Activated CD8-positive, alpha-beta memory T cell treated with anti-CD3 and anti-CD28 coated beads, Interleukin-2, amount 50 U/mL, for 1 hour (primary cell): ENCODE measurements around the gene ALPG.
"Not testable (repeated sequence)": the region's sequence is repeated elsewhere in the genome, so short reads cannot be mapped to it uniquely, and the experiment has no call there.

Experiments used
- DNase-seq: peaks from one replicate; pipeline ENCODE4 v3.0.0-alpha.2; 2020; ENCODE audit errors: extremely low read depth

ALPG gene

DNA sequence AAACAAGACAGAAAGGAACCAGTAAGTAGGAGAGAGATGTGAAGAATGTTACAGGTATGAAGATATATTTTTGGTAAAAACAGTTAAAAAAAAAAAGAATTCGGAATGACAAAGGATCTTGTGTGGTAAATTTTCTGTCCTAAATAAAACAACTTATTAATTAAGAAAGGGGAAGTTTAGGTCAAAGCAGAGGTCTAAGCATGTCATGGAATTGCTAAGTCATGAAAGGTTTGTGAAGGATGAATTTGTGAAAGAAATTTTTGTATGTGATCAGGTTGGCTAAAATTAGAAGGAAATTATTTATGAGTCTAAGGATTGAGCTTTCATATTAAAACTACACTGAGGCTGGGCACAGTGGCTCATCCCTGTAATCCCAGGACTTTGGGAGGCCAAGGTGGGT is 11.1 kb upstream of the ALPG start:
- DNase-seq: no peak

DNA sequence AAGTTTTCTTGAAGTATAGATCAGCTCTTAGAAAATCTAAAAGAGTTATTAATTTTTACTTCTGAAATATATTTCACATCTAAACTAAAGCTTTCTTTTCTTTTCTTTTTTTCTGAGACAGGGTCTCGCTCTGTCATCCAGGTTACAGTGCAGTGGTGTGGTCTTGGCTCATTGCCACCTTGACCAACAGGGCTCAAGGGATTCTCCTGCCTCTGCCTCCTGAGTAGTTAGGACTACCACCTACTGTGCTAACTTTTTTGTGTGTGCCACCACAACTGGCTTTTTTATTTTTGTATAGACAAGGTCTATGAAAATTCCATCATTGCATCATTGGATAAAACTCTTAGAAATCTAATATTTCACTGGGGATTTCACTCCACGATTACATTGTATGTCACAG is 10.0 kb upstream of the ALPG start:
- no peak for DNase-seq

DNA sequence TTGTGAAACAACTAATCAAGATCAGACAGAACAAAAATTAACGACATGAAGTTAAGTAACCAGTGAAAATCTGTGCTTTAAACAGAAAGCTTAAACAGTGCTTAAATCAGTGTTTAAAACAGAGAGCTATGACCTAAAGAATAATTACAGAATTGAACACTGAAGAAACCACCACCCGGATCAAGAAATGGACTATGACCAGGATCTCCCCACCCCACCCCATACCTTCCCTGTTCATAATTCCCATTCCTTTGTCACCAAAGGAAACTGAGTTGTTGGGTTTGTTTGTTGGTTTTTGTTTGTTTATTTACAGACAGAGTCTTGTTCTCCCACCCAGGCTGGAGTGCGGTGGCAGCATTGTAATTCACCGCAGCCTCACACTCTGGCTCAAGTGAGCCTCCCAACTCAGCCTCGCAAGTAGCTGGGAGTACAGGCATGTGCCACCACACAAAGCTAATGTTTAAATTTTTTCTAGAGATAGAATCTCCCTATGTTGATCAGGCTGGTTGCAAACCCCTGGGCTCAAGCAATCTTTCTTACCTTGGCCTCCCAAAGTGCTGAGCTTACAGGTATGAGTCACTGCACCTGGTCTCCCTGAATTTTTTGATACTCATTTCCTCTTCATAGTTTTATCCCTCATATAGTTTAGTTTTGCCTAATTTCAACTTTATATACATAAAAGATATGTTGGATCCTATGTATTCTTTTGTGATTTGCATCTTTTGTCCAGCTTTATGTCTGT is 8.2 kb upstream of the ALPG start:
- no peak for DNase-seq

DNA sequence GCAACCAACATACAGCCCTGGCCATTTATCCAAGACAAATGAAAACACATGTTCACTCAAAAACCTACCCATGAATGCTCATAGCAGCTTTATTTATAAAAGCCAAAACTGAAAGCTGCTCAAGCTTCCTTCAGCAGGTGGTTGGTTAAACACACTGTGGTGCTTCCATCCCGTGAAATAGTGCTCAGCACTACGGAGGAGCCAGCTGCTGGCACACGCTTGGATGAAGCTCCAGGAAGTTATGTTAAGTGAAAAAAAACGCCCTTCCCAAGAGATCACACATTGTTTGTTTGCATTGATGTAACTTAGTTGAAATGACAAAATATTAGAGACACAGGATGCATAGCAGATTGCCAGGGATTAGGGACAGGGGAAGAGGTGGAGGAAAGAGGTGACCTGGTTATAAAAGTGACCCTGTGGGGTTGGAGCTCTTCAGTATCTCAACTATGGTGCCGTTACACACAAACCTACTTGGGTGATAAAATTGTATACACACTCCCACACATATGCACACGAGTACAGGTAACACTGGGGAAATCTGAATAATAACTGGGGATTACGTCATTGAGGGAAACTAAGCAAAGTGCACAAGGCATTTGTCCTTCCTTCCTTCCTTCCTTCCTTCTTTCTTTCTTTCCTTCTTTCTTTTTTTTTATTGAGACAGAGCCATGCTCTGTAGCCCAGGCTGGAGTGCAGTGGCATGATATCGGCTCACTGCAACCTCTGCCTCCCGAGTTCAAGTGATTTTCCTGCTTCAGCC is 6.2 kb upstream of the ALPG start:
- no peak for DNase-seq

DNA sequence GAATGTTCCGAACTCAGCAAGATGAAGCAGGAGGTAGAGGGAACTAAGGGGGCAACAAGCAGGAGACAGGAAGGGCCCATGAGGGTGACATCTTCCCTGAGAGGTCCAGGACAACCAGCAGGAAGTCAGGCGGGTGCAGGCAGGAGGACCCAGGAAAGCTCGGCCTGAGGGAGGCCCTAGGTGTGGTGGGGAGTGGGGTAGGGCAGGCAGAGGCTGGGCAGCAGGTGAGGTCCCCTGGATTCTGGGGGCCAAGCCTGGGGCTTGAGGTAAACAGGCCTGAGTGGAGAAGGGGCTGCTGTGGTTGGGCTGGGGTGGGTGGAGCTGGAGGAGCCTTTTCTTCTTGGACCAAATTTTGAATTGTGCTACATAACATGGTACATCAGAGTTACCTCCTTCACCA is 4.1 kb upstream of the ALPG start:
- no peak for DNase-seq

DNA sequence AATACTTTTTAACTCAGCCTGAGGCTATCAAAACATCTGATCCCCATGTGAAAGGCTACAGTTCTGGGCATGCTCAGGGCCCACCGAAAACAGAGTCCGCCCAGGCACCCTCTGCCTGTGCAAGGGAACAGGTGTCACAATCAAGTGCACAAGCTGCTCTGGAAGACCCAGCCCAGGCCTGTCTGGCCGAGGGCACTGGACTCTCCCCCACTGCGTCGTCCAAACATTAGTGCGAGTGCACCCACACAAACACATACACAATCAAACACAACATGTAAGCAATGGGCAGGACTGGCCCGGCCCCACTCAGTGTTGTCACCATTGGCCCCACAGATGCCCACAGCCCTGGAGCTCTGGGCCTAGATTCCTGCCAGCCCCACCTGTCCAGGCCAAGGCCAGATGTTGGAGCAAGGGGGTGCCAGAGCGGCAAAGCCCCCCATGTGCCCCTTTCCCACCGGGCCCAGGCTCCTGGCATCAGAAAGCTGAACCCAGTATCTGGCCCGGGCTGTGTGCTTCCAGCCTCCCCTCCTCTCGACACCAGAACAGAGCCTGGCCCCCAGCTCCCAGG is 617 bp upstream of the ALPG start:
- DNase-seq: no peak

DNA sequence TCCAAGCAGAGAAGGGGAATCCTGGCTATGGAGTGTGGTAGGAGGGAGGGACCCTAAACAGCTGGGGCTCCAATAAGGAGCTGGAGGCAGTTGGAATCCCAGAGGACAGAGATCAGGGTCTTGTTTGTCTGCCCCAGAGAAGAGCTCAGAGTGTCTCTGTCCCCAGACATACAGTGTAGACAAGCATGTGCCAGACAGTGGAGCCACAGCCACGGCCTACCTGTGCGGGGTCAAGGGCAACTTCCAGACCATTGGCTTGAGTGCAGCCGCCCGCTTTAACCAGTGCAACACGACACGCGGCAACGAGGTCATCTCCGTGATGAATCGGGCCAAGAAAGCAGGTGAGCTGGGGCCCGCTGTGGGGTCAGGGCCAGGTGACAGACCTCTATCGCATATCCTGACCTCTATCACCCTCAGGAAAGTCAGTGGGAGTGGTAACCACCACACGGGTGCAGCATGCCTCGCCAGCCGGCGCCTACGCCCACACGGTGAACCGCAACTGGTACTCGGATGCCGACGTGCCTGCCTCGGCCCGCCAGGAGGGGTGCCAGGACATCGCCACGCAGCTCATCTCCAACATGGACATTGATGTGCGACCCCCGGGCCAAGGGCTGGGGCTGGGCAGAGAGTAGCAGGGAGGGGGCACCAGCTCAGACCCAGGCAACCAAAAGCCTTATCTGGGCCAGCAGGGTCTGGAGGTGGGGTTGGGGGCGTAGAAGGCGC is 945 bp downstream of the ALPG start:
- DNase-seq: not testable (repeated sequence)

DNA sequence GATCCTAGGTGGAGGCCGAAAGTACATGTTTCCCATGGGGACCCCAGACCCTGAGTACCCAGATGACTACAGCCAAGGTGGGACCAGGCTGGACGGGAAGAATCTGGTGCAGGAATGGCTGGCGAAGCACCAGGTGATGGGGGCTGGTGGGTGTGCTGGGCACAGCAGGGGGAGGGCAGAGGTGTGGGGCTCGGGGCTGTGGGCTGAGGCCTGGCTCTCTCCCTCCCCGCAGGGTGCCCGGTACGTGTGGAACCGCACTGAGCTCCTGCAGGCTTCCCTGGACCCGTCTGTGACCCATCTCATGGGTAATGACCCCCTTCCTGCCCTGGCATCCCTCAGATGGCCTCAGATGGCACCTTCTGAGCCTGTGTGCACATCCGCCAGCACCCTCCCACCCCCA is 1.6 kb downstream of the ALPG start:
- DNase-seq: not testable (repeated sequence)

DNA sequence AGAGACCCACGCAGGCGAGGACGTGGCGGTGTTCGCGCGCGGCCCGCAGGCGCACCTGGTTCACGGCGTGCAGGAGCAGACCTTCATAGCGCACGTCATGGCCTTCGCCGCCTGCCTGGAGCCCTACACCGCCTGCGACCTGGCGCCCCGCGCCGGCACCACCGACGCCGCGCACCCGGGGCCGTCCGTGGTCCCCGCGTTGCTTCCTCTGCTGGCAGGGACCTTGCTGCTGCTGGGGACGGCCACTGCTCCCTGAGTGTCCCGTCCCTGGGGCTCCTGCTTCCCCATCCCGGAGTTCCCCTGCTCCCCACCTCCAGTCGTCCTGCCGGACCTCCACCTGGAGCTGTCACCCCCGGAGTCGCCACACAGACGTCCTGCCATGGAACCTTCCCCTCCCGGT is 3.0 kb downstream of the ALPG start:
- not testable (repeated sequence) for DNase-seq

DNA sequence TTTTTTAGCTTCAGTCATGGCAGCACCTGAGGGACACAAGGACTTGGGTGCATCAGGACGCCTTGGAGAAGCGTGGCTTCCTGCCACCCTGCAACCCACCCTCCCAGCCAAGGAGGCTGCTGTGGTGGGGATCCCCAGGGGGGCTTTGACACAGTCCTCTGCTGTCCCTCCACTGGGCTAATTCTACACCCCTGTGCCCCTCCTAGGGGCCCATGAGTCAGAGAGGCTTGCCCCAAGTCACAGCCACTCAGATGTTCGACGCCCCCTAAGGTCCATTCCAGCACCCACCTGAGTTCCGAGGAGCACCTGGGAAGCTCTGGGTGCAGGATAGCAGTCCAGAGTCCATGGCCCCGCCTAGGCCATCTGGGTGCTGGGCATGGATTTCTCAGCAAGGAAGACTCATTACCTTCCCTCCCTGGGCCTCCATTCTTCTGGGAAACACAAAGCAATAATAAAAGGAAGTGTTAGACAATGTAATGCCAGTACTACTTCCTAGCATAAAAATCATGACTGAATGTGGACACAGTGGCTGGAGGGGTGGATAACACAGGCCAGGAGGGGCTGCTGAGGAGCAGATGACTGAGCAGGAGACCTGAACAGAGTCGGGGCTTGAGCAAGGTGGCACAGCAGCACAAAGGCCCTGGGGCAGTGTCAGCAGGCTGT is 3.7 kb downstream of the ALPG start:
- no peak for DNase-seq

DNA sequence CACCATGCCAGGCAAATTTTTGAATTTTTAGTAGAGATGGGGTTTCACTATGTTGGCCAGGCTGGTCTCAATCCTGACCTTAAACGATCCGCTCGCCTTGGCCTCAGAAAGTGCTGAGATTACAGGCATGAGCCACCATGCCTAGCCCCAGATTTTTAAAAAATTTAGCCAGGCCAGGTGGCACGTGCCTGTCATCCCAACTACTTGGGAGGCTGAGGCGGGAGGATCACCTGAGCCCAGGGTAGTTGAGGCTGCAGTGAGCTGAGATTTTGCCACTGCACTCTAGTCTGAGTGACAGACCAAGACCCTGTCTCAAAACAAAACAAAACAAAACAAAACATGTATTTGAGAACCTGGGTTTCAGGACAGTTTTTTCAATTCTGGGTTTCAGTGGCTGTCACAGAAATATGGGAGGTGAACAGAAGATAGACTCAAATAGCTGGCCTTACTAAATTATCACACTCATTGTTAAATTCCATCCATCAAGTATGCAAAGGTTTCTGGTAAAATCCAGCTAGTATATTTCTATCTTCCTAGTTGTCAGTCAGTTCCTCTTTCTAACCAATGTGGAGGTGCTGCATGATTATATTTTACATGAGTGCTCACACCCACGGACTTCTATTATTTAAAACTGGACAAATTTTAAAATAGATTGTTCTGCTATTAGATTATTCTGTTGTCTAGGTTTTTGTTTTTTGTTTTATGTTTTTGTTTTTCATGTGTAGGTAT is 5.4 kb downstream of the ALPG start:
- DNase-seq: no peak

DNA sequence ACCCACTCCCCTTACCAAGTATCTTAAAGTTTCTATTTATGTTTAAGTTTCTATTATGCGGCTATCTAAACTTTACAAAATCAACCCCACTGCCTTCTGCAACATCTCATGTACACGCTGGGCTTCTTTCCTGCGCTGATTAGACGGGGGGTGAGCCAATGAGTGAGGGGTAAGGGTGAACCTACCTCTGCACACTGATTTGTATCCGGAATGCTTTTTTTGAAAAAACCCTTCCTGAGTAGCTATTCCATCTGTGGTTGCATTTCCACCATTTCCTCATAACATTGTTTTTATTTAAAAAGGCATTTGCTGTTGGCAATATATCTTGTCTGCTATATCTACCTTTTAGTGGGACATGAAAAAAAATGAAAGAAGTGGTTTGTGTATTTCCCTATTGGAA is 6.3 kb downstream of the ALPG start:
- no peak for DNase-seq

DNA sequence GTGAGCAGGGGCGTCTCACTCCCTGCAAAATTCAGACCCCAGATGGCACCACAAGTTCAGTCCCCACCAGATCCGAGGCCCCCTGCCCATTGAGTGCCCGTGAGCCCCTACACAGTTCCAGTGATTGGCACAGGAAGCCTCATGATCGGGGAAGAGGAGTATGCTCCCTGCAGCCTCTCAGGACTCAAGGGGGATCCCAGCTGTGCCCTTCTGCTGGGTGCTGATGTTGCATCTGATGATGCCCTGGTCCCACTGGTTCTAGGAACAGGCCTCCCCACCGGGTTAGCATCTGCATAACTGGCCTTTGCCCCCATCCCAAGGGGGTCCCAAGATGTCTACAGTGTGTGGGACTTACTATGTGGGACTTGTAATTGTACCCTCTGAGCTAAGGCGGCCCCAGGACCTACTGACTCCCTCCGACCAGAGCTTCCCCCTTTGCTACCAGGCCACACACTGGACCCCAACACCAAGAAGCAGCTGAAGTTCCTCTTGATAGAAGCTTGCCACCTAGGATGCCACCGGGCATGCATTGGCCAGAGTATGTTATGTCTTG is 8.6 kb downstream of the ALPG start:
- no peak for DNase-seq

DNA sequence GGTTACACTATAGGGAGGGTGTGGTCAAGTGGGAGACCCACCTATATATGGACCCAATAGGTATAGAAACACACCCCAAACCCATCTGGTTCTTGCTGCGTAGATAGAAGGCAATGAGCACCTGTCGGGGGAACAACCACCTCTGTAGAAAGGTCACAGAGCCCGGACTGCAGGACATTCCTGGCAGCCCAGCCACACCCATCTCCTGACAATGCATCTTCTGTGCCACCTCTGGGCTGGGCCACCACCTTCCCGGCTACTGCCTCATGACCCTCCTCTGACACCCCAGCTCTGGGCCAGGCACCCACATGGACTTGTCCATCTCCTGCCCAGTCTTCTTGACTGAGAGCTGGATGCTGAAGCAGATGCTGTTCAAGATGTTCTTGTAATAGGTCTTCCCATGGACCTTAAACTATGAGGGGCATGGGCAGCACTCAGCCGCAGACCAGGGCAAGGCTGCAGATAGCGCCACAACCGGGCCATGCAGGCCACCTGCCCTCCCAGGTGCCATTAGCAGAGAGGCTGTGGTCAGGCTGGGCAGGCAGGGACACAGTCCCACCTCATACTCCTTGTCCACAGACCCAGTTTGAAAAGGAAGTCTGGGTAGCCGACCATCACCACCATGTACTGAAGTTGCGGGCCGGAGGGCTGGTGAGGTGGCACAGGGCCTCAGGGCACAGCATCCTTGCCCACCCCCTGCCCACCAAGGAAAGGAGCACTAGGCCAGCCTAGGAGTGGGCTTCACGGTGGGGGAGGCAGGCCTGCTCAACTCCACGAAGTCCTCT is 9.3 kb downstream of the ALPG start:
- no peak for DNase-seq

DNA sequence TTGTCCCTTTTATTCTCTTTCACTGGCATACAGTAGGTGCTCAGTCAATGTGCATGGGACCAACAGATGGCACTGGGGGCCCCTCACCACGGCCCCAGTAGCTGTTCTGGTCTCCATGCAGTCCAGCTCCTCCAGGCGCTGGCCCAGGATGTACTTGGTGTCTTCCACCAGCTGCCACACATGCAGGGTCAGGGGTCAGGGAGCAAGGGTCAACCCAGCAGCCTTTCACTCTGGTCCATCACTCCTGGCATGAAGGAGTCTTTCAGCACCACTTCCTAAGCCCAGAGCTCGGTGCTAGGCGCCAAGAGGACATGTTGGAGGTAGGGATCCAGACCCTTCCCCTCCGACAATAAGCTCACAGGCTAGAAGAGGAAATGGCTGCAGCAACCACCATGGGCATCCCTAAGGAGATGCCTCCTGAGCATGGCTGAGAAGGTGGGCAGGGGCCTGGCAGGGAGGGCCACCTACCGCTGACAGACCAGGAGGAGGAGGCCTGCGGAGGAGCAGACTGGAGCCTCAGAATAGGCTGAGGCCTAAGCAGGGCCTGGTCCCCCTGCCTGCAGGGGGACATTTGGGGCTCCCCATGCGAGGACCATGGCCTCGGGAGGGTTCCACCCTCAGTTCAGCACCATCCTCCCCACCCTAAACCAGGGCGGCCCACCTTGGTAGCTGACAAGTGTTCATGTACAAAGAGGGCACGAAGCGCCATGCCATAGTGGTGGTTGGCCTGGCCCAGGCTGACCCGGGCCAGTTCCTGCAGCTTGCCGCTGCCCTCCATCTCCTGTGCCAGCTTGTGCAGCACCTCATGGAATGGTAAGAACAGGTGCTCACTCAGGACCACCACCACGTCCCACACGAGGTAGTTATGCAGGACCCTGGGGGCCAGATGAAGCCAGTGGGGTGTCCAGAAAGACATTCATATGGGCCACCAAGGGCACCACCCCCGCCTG is 10.2 kb downstream of the ALPG start:
- DNase-seq: no peak

DNA sequence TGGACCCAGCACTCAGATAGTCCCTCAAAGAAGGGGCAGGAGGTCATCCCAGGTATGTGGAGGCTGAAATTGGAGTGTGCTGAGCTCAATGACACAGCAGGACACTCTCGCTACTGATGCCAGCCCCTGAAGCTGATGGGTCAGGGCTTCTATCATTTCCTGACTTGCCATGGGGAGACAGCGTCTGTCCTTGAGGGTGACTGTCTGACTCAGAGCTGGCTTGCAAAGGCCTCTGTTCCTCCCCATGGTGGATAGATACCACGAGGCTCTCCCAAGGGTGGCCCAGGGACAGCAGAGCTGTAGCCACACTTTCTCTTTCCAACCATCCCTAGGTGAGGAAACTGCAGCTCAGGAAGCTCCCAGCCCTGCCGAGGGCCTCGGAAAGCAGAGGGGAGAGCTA is 10.8 kb downstream of the ALPG start:
- no peak for DNase-seq

DNA sequence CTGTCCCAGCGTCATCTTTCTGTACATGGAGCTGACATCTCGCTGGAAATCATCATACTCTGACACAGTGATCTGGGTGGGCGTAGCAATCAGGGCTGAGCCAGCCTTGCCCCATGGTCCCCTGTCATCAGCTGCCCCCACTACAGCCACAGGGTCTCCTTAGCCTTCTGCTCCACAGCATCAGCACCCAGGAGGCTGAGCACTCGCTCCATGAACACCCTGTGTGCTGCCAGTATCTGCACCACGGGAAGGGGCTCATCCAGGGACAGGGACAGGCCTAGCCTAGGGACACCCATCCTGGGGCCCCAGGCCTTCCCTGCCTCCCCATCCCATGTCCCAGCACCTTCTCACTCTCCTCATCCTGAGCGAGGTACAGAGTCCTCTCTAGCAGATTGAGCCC is 11.4 kb downstream of the ALPG start:
- DNase-seq: no peak

DNA sequence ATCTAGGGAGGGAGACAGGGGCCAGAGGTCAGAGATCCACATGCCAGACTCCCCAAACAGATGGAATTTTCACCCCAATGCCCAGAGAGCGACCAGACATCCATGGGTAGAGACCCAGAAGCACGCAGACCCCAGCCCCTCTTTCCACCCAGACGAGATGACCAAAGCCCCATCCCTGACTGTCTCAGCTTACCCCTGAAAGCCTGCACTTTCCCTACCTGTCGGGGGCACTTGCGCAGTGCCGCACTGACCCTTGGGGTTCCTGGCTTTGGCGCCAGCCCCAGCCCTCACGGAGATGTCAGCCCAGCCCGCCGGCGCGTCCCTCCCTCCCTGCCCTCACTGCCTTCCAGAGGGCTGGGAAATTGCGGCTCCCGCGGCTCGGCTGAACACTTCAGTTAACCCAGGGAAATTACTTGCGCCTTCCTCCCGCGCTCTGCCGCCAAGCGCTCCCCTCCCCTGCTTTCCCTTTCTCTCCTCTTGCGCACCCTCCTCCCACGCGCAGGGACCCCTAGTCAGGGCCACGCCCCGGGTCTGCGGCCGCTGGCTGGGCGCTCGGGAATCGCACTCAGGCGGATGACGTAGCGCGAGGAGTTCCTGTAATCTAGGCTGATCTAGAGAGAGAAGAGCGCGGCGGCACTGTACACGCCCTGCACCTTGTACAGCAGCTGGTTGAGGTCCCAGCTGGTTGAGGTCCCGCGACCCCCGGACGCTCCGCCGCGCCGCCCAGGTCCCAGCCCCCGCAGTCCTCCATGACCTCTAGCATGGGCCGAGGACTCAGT is 12.0 kb downstream of the ALPG start:
- DNase-seq: no peak
